ENCODE results near the gene TASP1. TPM values are rescaled to one million over a fixed set of nuclear protein-coding genes. Genes with fewer than 3 reads are reported as not detected.
"Not testable (repeated sequence)": the region's sequence is repeated elsewhere in the genome, so short reads cannot be mapped to it uniquely, and the experiment has no call there.

Gene TASP1
- polyA plus RNA-seq, 3 donors from 2014 or later = 5.0 to 12.7 (median 6.8) TPM

- Mint-ChIP-seq H3K27ac (no peak overlapping the region), H3K4me3 (no peak overlapping the region), H3K4me1 (no peaks in the 10 kb centered on the region), H3K9me3 (no peaks in the 10 kb centered on the region), H3K27me3 (ENCODE audit: low read depth in 3 of 3) (peaks cover 2 to 7% (median 4%) of the 10 kb centered on the region in 3 donors), H3K36me3 (no peaks in the 10 kb centered on the region)
- no peak for DNase-seq
These were observed 27.1 kb upstream of the TASP1 start for GRCh38 chr20:13665709-13666395.

- Mint-ChIP-seq H3K27ac (no peak overlapping the region), H3K9me3 (no peaks in the 10 kb centered on the region), H3K4me1 (no peaks in the 10 kb centered on the region), H3K4me3 (no peak overlapping the region), H3K36me3 (no peaks in the 10 kb centered on the region), H3K27me3 (ENCODE audit: low read depth in 3 of 3) (peaks cover 4 to 14% (median 9%) of the 10 kb centered on the region in 3 donors)
- DNase-seq = no peak
These were observed 22.4 kb upstream of the TASP1 start for GRCh38 chr20:13661070-13661685.

DNA sequence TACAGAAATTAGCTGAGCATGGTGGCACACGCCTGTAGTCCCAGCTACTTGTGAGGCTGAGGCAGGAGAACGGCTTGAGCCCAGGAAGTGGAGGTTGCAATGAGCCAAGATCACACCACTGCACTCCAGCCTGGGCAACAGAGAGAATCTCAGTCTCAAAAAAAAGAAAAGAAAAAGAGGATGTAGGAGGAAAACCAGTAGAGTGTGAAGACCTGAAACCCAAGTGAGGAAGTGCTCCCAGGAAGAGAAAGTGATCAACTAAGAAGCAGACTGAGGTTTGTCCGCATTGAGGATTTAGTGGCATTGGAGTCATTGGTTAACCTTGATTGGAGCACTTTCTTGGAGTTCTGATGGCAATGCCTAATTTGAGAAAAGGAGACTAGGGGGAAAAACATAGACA is 20.6 kb upstream of the TASP1 start:
- Mint-ChIP-seq H3K4me1 (no peaks in the 10 kb centered on the region), H3K27ac (no peak overlapping the region), H3K4me3 (no peak overlapping the region), H3K27me3 (ENCODE audit: low read depth in 3 of 3) (peaks cover 2 to 14% (median 5%) of the 10 kb centered on the region in 3 donors), H3K36me3 (no peaks in the 10 kb centered on the region), H3K9me3 (no peaks in the 10 kb centered on the region)
- DNase-seq = no peak

DNA sequence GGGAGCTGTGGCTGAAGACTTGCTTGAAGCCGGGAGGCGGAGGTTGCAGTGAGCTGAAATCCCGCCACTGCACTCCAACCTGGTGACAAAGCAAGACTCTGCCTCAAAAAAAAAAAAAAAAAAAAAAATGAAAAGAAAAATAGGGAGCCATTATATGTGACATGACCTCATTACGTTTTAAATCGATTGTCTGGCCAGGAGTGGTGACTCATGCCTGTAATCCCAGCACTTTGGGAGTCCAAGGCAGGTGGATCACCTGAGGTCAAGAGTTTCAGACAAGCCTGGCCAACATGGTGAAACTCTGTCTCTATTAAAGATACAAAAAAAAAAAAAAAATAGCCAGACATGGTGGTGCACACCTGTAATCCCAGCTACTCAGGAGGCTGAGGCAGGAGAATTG is 19.3 kb upstream of the TASP1 start:
- not testable (repeated sequence) for H3K36me3 Mint-ChIP-seq, H3K27ac Mint-ChIP-seq, DNase-seq, H3K4me3 Mint-ChIP-seq, H3K4me1 Mint-ChIP-seq, H3K9me3 Mint-ChIP-seq
- peaks cover 0 to 14% (median 4%) of the 10 kb centered on the region in 3 donors for H3K27me3 Mint-ChIP-seq (ENCODE audit: low read depth in 3 of 3)

DNA sequence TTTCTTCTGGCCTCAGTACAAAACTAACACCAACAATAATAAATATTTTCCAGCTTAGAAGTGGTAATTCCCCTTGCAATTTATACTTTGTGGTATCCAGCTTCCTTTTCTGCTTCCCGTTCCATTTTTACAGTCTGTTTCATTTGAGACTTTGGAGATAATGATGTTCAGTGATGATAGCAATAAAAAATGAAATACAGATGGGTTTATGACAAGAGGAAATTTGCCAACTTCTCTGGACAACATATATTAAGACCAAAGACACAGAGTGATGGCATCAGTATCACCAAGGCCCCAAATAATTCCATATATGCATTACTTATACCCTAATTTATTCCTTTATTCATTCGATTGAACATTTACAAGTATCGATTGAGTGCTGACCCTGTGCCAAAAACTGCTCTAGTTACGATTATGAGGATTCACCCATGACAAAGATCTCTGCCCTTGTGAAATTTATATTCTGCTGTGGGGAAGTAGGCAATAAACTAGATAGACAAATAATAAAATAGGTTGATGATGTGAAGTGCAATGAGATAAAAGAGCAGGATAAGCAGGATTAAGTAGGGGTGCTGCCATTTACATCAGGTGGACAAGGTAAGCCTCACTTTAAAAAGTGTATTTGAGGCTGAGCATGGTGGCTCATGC is 18.1 kb upstream of the TASP1 start:
- Mint-ChIP-seq H3K27ac (no peak overlapping the region), H3K36me3 (no peaks in the 10 kb centered on the region), H3K9me3 (peaks cover 0 to 1% (median 0%) of the 10 kb centered on the region in 6 donors), H3K4me3 (no peak overlapping the region), H3K27me3 (ENCODE audit: low read depth in 3 of 3) (peaks cover 0 to 15% (median 7%) of the 10 kb centered on the region in 3 donors), H3K4me1 (no peaks in the 10 kb centered on the region)
- no peak for DNase-seq

- no peak overlapping the region for H3K27ac Mint-ChIP-seq
- no peaks in the 10 kb centered on the region for H3K36me3 Mint-ChIP-seq
- H3K9me3 Mint-ChIP-seq = peaks cover 0 to 2% (median 0%) of the 10 kb centered on the region in 6 donors
- no peak overlapping the region for H3K4me3 Mint-ChIP-seq
- H3K27me3 Mint-ChIP-seq (ENCODE audit: low read depth in 3 of 3) = peaks cover 0 to 14% (median 6%) of the 10 kb centered on the region in 3 donors
- no peak for DNase-seq
- no peaks in the 10 kb centered on the region for H3K4me1 Mint-ChIP-seq
These were observed 15.8 kb upstream of the TASP1 start for GRCh38 chr20:13654463-13655023.

DNA sequence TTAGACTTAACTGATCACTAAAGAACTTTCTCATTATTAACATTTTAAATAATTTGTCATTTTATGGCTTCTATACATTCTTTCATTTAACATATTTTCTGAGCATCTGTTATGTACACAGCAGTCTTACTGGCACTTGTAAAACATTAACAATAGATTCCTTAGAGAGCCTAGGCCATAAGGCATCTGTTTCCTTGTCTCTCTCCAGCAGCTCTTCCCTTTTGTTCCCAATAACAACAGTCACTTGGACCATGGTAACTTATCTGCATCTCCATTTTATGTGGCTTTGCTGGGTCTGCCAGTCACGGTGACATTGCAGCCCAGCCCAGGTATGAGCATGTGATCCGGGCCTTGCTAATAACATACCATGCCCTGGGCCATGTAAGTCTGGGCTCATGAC is 11.7 kb upstream of the TASP1 start:
- no peaks in the 10 kb centered on the region for H3K36me3 Mint-ChIP-seq
- DNase-seq = no peak
- no peak overlapping the region for H3K27ac Mint-ChIP-seq
- peaks cover 0 to 12% (median 7%) of the 10 kb centered on the region in 3 donors for H3K27me3 Mint-ChIP-seq (ENCODE audit: low read depth in 3 of 3)
- H3K4me3 Mint-ChIP-seq = no peak overlapping the region
- peaks cover 0 to 2% (median 0%) of the 10 kb centered on the region in 6 donors for H3K9me3 Mint-ChIP-seq
- no peaks in the 10 kb centered on the region for H3K4me1 Mint-ChIP-seq

DNA sequence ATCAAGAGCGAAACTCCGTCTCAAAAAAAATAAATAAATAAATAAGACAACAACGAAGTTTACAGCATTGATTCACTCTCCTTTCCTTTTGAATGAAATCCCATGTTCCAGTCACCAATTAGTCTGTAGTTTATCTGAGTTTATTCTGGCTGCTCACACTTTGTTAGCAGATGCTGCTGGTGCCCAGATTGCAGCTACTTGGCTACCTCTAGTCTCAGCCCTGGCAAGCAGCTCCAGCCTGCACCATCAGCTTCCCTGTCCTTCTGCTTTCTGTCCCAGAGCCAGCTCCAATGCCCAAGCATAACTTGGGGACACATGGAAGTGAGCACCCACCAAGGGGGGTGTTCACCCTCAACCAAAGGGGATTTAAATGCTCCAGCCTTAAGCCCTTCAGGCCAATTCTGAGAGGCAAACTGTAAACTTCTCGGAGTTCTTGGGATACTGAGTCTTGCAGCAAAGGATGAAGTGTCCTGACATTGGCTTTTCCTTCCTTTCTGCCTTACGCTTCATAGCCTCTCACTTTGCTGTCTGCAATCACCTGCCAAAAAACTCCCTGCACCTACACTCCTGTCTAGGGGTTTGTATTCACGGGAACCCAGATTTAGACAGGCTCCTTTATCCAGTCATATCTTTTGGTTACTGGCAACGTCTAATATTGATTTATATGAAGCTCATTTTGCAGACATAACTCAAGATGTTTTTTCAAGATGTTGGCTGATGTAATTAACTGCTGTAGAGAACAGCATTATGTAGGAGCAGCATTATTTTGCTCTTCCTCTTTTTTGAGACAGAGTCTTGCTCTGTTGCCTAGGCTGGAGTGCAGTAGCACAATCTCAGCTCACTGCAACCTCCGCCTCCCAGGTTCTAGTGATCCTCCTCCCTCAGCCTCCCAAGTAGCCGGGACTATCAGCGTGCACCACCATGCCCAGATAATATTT is 9.8 kb upstream of the TASP1 start:
- peaks cover 0 to 2% (median 0%) of the 10 kb centered on the region in 6 donors for H3K9me3 Mint-ChIP-seq
- no peak overlapping the region for H3K4me3 Mint-ChIP-seq
- no peaks in the 10 kb centered on the region for H3K4me1 Mint-ChIP-seq
- H3K27me3 Mint-ChIP-seq (ENCODE audit: low read depth in 3 of 3) = peaks cover 5 to 17% (median 7%) of the 10 kb centered on the region in 3 donors
- no peaks in the 10 kb centered on the region for H3K36me3 Mint-ChIP-seq
- no peak for DNase-seq
- H3K27ac Mint-ChIP-seq = no peak overlapping the region

- no peaks in the 10 kb centered on the region for H3K9me3 Mint-ChIP-seq
- peaks cover 5 to 10% (median 5%) of the 10 kb centered on the region in 3 donors for H3K27me3 Mint-ChIP-seq (ENCODE audit: low read depth in 3 of 3)
- H3K4me1 Mint-ChIP-seq = peaks cover 3 to 4% of the 10 kb centered on the region in 2 donors
- H3K4me3 Mint-ChIP-seq = no peak overlapping the region
- no peaks in the 10 kb centered on the region for H3K36me3 Mint-ChIP-seq
- DNase-seq = no peak
- no peak overlapping the region for H3K27ac Mint-ChIP-seq
These were observed 5.3 kb upstream of the TASP1 start for GRCh38 chr20:13644010-13644409.

DNA sequence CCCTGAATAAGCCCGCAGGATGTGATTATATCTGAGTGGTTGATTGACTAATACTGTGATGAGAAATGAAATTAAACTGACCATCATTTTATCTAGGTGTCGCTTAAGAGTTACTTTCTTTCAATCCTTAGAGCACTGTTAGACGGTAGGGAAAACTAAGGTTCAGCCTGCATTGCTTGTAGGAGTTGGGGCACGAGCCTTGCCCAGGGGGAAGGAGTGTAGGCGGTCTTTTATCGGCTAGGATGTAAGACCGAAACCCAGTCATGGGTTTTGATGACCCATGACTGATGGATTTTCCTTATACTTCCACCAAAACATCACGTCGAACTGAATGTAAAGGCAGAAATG is 392 bp upstream of the TASP1 start:
- Mint-ChIP-seq H3K27ac (peak overlapping the region; percentile 81 to 94 (median 91)), H3K4me3 (peak overlapping the region; percentile 95 to 98 (median 96)), H3K36me3 (peaks cover 0 to 1% (median 0%) of the 10 kb centered on the region in 3 donors), H3K4me1 (peaks cover 25 to 39% of the 10 kb centered on the region in 2 donors), H3K27me3 (ENCODE audit: low read depth in 3 of 3) (peaks cover 0 to 10% (median 7%) of the 10 kb centered on the region in 3 donors), H3K9me3 (no peaks in the 10 kb centered on the region)
- no peak for DNase-seq

GRCh38 chr20:13638162-13638495 is 603 bp downstream of the TASP1 start:
- Mint-ChIP-seq H3K9me3 (no peaks in the 10 kb centered on the region), H3K27me3 (ENCODE audit: low read depth in 3 of 3) (peaks cover 0 to 10% (median 7%) of the 10 kb centered on the region in 3 donors), H3K4me1 (peaks cover 26 to 43% of the 10 kb centered on the region in 2 donors), H3K27ac (peak overlapping the region; percentile 81 to 94 (median 91)), H3K4me3 (peak overlapping the region; percentile 95 to 98 (median 96)), H3K36me3 (peaks cover 0 to 3% (median 0%) of the 10 kb centered on the region in 3 donors)
- DNase-seq = no peak

DNA sequence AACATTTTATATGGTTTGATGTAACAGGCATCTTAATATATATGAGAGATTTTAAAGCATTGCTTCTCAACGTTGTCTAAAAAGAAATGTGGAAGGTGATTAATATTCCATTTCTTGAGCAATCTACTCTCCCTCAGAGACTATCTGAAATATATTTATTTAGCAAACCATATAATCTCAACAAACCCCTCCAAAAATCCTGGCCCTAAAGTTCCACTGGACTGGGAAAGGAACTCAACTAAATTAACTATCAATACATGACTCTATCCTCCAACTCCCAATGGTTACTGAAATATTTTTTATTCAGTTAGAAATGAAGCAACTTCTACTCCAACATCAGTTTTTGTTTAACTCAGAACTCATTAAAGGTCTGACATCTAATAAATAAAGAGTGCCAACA is 6.3 kb downstream of the TASP1 start:
- Mint-ChIP-seq H3K4me1 (peaks cover 12 to 25% of the 10 kb centered on the region in 2 donors), H3K9me3 (no peaks in the 10 kb centered on the region), H3K27ac (no peak overlapping the region), H3K4me3 (no peak overlapping the region), H3K36me3 (peaks cover 6 to 15% (median 7%) of the 10 kb centered on the region in 3 donors), H3K27me3 (ENCODE audit: low read depth in 3 of 3) (no peaks in the 10 kb centered on the region)
- no peak for DNase-seq

GRCh38 chr20:13627525-13627924 is 11.2 kb downstream of the TASP1 start:
- not testable (repeated sequence) for DNase-seq; H3K9me3 Mint-ChIP-seq; H3K27ac Mint-ChIP-seq; H3K27me3 Mint-ChIP-seq (ENCODE audit: low read depth in 3 of 3); H3K4me3 Mint-ChIP-seq; H3K4me1 Mint-ChIP-seq
- peaks cover 10 to 17% (median 13%) of the 10 kb centered on the region in 3 donors for H3K36me3 Mint-ChIP-seq
